ENCODE results near the gene DBH.

The DBH gene

DNA sequence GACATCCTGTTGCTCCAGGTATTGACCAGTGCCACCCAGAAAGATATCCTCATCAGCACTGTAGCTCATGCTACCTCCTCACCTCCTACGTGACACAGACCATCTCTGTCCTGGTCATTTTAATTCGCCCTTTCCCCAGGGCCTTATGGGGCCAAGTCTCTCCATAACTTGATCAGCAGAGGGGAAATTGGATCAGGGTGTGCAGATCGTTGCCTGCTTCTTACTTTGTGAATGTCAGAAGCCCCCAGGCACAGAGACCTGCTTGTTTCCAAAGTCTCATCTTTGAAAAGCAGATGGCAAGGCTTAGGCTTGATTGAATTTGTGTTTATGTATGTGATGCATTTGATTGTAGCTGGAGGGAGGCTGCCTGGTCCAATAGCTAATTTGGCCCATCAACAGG lies 8.8 kb upstream of the DBH start:
- DNase-seq: no peak

DNA sequence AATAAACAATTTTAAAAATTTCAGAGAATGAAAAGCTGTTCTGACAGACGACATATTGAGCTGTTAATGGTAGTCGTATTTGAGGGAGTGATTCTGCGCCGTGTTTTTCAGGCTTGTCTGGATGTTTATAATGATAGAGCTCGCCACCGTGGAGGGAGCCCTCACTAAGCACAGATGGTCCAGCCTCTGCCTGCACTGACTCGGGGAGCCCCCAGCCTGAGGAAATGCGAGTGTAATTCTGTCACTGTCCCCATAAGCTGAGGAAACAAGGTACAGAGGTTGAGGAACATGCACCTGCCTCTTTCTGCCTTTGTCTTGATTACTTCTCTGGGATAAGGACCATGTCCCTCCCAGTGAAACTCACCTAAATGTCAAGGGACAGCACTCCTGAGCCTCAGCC lies 7.4 kb upstream of the DBH start:
- DNase-seq: no peak

DNA sequence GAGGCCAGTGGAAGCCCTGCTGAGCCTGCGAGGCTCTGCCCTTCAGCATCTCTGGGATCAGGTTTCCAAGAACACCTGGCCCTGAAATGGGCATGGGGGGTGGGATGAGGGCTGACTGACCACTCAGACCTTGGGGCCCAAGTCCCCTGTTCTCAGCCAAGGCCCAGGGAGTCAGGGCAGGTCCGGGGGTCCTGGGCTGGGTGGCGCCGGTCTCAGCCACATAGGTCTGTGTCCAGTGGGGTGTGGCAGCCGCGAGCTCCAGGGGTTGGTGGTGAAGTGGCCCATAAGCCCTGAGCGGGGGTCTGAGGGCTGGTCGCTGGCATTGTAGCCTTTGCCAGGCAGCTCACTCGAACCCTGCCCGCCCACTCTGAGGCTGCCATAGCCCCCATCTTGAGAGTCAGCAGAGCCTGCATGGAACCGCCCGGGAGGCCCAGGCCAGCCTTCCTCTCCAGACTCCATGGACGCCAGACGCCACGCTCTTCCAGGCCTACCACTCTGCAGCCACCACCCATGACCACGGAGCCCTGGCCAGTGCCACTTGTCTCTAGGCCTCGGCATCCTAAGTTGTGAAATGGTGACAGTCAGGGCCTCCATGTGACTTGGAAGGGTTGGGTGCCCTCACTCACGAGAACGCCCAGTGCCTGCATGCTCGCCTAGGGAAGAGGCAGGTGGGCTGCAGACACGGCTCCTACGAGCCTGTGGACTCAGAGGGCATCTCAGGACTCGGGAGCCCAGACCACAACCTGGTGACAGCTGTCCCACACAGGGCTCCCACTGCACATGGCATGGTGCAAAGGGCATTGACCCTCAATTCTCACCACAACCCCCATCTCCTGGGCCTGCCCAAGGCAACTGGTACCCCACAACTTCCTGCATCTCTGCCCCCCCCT lies 6.7 kb upstream of the DBH start:
- no peak for DNase-seq

DNA sequence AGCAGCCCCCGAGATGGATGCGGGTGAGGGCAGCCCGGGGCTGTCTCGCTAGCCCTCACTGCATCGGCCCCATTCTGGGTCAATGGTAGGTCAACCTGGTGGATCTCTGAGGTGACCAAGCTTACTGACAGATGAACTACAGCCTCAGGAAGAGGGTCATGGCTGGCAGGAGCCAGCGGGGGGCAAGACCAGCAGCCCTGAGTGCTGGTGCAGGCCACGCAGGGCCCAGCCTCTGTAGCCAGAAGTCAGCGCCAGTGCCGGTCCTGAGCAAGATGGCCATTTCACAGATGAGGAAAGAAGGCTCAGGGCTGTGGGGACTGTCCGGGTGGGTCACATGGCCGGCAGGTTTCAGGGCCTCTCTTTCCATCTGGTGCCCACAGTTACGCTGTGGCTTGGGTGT lies 5.1 kb upstream of the DBH start:
- DNase-seq: no peak

DNA sequence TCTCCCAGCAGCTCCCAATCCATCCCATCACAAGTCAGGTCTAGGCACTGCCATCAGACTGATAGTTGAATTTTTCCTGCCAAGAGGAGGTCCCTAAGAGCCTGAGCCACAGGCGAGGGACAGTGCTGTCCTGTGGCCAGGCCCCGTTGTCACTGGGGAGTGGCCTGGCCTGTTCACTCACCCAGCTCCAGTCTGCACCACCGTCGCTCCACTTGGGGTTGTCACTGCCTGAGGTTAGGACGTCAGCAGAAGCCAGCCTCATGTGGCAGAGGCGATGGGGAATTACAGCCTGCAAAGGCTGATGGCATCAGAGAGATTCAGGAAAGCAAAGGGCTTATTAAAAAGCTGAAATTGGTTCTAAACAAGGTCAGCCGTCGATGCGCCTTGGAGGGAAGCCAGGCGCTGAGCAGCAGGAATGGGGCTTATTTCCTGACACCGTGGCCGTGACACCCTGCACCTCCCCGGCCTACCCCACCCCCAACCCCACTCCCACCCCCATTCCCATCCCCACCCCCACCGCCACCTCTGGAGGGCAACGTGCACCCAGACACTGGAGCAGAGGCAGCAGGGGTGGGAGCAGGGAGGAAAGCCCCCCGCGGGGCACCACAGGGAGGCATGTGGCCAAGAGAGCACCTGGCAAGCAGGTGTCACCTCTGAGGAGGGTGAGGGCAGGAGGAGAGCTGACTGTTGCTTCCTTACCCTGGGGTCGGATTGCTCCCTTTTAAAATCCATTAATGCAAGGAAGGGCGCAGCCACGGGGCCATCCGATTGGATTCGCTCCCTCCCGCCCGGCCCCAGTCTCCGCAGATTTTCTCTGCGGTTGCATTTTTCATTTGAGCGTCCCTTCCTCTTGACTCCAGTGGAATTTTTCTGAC lies 3.1 kb upstream of the DBH start:
- DNase-seq: no peak

DNA sequence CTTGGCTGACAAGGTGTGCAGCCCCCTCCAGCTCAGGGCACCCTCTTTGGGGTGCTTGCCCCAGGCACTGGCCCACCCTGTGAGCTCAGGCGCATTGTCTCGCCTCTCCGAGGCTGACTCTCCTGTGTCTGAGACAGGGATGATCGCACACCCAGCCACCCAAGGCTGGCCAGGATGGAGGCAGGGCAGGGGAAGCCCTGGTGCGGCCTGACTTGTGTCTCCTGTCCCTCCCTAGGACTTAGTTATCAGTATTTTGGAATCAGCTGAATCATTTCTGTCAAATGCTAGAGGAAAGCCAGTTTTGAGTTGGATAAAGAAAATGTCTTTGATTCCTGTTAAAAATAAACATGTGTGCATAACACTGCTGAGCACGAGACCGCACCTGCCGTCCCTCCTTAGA lies 2.5 kb upstream of the DBH start:
- peak; percentile 23 for DNase-seq

DNA sequence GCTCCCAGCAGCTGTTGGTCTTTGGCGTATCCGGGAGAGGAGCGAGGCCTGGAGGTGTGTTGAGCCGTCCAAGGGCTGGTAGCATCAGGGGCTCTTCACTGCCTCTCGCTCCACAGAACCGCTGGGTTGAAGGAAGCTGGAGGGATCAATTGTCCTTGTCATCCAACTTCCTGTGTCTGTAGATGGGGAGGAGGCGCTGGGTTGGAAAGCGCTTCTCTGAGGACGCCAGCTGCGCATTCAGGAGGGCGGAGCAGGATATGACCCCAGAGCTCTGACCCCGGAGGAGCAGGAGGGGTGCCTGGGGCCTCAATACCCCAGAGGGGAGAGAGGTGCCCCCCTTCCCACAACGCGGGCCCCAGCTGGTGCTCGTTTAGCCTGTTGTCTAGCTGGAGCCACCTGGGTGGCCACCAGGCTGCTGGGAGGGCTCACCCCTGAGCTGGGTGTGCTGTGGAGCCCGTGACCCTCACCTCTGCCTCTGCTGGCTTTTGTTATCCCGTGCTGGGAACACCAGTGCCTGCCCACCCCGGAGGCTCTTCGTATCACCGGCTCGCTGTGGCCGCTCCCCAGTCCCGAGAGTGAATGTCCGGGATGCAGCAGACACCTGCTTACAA lies 2.0 kb upstream of the DBH start:
- no peak for DNase-seq

DNA sequence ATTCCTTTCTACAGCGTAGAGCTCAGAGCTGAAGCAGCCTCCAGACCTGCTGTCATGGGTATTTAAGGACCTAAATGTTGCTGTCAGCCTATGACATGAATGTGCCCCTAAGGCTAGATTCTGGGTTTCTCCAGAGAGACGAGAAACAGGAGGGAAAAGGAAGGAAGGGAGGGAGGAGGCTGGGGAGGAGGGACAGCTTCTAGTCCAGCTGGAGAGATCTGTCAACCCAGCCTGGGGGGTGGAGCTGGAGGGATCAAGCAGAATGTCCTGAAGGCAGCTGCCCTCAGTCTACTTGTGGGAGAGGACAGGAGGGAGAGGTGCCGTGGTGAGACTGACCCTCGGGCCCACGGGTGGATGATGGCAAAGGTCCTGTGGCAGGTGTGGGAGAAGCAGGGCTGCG lies 1.1 kb upstream of the DBH start:
- no peak for DNase-seq

DNA sequence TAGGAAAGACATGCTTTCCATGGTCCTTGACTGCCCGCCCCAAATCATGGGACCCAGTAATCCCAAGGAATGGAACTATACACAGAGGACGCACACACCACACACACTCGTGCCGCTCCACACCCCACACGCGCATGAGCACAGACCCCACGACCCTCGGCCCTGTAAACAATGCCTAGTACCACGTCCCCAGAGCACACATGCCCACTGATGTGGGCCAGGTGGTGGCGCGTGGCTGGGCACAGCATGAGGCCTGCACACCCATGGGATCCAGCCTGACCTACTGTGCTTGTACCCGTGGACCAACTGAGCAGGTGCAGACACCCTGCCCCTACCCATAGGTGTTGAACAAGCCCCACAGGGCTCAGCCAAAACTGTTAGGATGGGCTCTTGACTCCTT lies 739 bp downstream of the DBH start:
- DNase-seq: no peak

DNA sequence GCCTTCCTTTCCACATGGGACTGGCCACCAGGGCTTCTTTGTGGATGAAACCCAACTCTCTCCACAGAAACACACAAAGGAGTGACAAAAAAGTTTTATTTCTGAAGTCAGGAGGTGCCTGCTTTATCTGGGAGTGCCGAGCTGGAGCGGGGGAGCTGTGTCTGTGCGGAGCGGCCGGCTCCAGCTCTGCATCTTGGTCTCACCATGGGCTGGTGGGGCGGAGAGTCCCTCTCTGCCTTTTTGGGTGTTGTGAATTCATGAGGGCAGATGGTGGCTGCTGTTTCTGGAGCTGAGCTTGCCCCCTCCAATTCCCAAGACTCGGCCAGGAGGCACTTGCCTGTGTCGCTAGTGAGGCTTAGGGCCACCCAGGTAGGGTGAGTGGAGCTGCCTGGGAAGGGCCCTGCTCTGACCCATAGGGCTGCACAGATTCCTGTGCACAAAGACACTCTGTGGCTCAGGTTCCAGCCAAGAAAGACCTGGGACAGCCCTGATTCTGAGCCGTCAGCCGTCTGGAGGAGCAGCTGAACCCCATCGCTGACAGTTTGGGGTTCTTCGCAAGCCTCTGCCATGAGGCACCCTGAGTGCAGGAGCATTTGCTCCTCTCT lies 1.4 kb downstream of the DBH start:
- no peak for DNase-seq

DNA sequence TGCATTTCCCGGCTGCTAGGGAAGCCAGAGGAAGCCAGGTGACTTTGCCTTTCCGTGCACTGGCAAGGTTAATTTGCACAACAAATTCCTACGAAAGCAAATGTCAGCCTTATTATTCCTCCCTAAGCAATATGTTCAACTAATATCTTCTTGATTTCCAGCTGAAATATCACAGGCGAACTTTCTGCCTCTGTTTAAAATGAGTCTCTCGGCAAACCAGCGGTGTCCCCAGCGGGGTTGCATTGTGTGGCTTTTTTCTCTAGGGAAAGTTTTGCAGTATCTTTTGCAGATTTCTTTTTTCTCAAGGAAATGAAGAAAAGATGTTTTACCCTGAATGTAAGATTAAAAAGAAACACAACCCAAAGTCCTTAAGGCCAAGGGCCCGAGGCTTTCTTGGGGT lies 1.9 kb downstream of the DBH start:
- DNase-seq: no peak

DNA sequence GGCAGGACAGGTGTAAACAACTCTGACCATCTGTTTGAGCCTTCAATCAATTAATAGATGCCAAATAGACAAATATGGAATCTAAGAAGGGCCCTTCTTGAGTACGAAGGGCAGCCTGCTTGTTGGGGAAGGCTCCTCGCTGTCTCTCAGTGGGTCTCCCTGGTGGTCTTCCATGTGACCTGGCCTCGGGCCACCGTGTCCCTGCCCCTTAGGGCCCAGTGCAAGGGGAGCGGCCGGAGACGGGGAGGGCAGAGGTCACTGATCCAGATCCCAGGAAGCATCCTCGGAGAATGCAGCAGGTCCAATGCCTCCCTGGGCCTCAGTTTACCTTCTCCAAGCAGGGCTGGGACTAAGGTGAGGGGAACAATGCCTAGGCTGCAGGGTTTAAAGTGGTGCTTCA lies 2.5 kb downstream of the DBH start:
- no peak for DNase-seq

DNA sequence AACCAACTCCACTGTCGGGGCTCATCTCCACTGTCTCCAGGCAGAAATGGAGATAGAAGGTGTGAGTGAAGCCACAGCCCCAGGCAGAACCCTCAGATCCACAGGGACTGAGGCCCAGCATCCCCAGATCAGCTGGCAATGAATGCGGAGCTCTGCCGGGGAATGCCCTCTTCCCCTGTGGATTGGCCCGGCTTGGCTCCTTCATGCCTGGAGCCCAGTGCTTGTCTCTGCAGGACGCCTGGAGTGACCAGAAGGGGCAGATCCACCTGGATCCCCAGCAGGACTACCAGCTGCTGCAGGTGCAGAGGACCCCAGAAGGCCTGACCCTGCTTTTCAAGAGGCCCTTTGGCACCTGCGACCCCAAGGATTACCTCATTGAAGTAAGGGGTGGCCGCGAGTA lies 3.5 kb downstream of the DBH start:
- no peak for DNase-seq

DNA sequence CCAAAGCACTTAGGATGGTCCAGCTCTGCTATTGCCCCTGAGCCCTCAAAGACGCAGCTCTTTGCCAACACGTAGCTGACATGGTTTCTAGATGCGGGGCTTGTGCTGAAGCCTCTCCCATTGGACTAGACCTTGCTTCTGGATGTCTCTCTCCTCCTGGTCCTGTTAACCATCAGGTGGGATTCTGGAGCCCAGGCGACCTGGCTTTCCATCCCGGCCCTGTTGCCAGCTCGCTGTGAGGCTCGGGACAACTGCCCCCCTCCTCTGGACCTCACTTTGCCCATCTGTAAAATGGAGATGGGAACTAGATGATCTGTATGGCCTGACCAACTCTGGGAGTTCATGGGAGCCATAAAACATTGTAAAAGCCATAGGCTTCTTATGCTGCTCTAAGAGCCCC lies 4.0 kb downstream of the DBH start:
- DNase-seq: no peak

DNA sequence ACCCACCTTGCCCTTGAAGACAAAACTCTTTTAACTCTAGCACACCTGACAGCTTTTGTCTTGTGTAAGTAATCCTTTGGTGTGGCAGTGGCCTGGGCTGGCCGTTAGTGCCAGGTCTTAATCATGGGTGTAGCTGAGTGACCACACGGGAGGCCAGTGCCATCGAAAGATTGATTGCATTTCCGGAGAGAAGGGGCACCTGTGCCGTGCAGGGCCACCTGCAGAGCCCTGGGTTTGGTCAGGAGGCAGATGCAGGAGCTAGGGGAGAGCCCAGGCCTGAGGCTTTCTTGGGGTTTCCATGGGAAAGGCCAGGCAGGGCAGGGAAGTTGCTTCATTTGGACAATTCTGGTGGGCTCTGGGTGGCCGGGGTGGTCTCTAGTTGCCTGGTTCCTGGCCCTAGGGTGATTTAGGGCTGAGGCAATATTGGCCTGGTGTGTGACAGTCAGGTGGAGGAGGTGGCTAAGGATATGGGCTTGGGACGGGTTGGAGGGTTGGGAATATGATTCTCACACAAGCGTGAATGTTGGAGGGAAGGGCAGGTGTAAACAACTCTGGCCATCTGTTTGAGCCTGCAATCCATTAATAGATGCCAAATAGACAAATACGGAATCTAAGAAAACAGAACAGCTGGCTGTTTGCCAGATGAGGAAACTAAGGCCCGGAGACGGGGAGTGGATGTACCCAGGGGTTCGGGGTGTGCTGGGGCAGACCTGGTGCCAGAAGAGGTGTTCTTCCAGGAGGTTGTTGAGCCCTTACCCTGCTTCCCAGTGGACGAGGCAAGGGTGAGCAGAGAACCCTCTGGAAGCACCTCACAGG lies 4.6 kb downstream of the DBH start:
- DNase-seq: no peak

DNA sequence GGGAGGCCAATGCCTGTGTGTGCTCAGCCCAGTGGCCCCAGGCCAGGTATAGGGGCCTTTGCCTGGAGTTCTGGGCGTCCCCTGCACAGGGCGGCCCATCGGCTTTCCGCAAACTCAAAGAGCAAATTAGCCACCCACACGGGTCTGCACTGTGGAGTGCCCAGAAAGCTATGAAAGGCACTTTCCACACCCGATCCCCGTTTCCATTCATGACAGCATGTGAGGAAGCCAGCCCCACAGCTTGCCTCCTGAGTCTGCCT lies 5.2 kb downstream of the DBH start:
- DNase-seq: no peak

DNA sequence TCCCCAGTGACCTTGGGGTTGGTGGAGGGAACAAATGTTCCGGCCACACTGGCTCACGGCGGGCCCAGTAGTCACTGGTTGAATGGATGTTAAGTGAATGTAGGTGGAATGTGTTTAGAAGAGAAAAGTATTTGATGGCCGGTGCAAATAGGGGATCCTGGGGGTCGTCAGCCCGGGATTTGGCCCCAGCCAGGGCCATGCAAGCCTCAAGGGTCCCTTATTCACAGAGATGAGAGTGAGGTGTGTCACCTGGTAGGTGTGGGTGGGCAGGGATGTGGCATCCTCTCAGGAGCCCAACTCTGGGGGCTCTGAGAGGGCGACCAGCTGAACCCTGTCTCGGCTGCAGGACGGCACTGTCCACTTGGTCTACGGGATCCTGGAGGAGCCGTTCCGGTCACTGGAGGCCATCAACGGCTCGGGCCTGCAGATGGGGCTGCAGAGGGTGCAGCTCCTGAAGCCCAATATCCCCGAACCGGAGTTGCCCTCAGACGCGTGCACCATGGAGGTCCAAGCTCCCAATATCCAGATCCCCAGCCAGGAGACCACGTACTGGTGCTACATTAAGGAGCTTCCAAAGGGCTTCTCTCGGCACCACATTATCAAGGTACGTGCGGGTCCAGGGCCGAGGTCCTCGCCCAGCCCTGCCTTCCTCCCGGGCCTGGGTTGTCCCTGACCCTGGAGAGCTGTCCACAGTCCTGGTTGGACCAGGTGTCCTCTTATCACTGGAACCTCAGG lies 5.9 kb downstream of the DBH start:
- DNase-seq: no peak

DNA sequence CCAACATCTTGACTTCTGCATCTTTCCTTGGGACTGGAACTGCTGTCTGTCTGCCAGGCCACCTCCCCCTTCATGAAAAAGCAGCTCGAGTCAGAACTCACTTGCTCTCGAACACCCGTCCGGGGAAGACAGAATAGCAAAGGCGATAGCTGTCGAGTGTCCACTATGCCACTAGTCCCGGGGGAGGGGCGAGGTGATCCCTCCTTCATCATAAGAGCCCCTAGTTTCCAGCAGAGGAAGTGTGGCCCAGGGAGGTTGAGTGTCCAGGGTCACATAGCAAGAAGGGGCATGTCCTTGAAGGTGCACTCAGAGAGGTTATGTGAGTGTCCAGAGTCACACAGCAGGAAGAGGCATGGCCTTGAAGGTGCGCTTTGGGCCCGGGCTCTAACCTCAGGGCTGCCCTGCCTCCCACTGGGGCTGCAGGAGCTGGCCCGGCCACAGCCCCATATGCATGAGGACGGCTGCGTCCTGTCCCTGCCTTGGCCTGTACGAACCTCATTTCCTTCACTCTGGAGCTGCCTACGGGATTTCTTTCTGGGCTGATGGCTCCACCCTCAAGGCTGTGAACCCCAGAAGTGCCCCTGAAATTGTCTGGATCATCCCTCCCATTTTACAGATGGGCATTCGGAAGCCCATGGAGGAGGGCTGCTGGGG lies 6.7 kb downstream of the DBH start:
- no peak for DNase-seq

DNA sequence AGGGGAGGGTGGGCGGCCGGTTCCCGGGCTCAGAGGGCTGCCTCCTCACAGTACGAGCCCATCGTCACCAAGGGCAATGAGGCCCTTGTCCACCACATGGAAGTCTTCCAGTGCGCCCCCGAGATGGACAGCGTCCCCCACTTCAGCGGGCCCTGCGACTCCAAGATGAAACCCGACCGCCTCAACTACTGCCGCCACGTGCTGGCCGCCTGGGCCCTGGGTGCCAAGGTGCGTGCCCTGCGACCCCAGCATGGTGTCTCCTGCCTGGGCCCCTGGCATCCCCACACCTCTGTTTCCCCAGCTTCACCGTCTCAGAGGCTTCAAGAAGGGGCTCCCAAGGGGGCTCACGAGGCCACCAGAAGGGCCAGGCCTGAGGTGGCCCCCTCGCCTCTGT lies 7.2 kb downstream of the DBH start:
- no peak for DNase-seq

DNA sequence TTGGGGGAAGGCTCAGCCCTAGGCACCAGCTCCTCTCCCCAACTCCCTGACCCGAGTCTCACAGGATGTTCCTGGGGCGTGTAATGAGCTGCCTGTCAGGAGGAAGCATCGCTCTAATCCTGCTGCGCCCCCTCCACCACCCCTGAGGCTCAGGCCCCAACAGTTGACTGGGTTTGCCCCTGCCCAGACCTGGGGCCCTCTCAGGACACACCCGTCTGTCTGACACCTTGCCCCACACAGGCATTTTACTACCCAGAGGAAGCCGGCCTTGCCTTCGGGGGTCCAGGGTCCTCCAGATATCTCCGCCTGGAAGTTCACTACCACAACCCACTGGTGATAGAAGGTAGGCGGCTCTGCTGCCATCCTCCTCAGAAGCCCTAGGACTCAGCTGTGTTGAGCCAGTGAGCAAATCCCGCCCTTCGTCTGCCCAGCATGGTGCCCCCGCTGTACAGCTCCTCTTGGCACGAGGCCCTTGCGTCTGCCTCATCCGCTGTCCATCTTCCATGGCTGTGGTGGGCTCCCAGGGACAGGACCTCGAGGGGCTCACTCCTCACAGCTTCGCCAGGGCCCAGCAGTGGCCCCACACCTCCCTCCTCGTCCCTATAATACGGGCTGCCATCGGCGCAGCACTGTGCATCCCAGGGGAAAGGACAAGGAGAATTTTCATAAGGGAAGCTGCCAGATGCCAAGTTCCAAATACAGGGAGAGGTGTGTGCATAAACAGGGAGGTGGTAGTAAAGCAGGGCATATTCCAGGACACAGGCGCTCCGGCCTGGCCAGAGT lies 8.0 kb downstream of the DBH start:
- no peak for DNase-seq

Measured in hematopoietic multipotent progenitor cell treated with erythropoietin and hydrocortisone succinate and interleukin-3 and kit ligand, for 6 days (in vitro differentiated cells).